OCI-LY1 (cell line): Measurements from ENCODE around the gene HS1BP3.

ENCODE experiments used
- H2AFZ ChIP-seq: fragments of 200-600 bp; sonication (generic), shearing (Covaris generic); 2 replicates; pipeline ENCODE4 v1.6.0; 2014; ENCODE audit warnings: antibody characterized with exemption, mild to moderate bottlenecking, low read length
- H3F3A ChIP-seq: fragments of 200-600 bp; sonication (generic), shearing (Covaris generic); 2 replicates; pipeline ENCODE4 v1.6.0; 2014; ENCODE audit warnings: mild to moderate bottlenecking, antibody characterized with exemption, low read length, moderate library complexity; ENCODE audit not compliant: insufficient read depth
- H3K27ac ChIP-seq: fragments of 200-600 bp; sonication (generic); 2 replicates; pipeline ENCODE4 v1.5.1; 2014; ENCODE audit warnings: low read length, mixed run types, mild to moderate bottlenecking, low read depth; ENCODE audit not compliant: poor library complexity, severe bottlenecking
- H3K27me3 ChIP-seq: fragments of 200-600 bp; sonication (generic); 2 replicates; pipeline ENCODE4 v1.6.0; 2014; ENCODE audit warnings: antibody characterized with exemption, mild to moderate bottlenecking, low read length, moderate library complexity; ENCODE audit not compliant: insufficient read depth
- H3K36me3 ChIP-seq: fragments of 200-600 bp; sonication (generic); 2 replicates; pipeline ENCODE4 v1.6.1; 2014; ENCODE audit warnings: mild to moderate bottlenecking, antibody characterized with exemption, low read length, moderate library complexity, mixed read lengths; ENCODE audit not compliant: insufficient read depth
- H3K4me1 ChIP-seq: fragments of 200-600 bp; sonication (generic); 2 replicates; pipeline ENCODE4 v1.5.1; 2014; ENCODE audit warnings: mild to moderate bottlenecking, low read length, moderate library complexity; ENCODE audit not compliant: insufficient read depth, severe bottlenecking
- H3K4me2 ChIP-seq: fragments of 200-600 bp; sonication (generic), shearing (Covaris generic); 2 replicates; pipeline ENCODE4 v1.6.1; 2014; ENCODE audit warnings: low read length
- H3K4me3 ChIP-seq: fragments of 200-600 bp; sonication (generic); 2 replicates; pipeline ENCODE4 v1.5.1; 2014; ENCODE audit warnings: low read length, low read depth, mild to moderate bottlenecking, mixed read lengths; ENCODE audit not compliant: poor library complexity, severe bottlenecking
- H3K79me2 ChIP-seq: fragments of 200-600 bp; shearing (Covaris generic); 2 replicates; pipeline ENCODE4 v1.6.1; 2016; ENCODE audit warnings: mixed run types, low read length, mixed read lengths; ENCODE audit not compliant: insufficient read depth
- H3K9ac ChIP-seq: fragments of 200-600 bp; sonication (generic), shearing (Covaris generic); 2 replicates; pipeline ENCODE4 v1.6.1; 2014; ENCODE audit warnings: mild to moderate bottlenecking, low read length, mixed read lengths
- H3K9me2 ChIP-seq: fragments of 200-600 bp; sonication (generic), shearing (Covaris generic); 2 replicates; pipeline ENCODE4 v1.6.1; 2014; ENCODE audit warnings: low read depth, mild to moderate bottlenecking, low read length, mixed read lengths
- H3K9me3 ChIP-seq: fragments of 200-600 bp; shearing (Covaris generic); 2 replicates; pipeline ENCODE4 v1.6.1; 2014; ENCODE audit warnings: low read length, mixed read lengths
- H4K20me1 ChIP-seq: fragments of 200-600 bp; sonication (generic), shearing (Covaris generic); 2 replicates; pipeline ENCODE4 v1.6.0; 2016; ENCODE audit warnings: mild to moderate bottlenecking, low read length; ENCODE audit not compliant: insufficient read depth
- EZH2 ChIP-seq: fragments of 200-600 bp; sonication (generic), shearing (Covaris generic); IDR thresholded peaks from 2 replicates; pipeline ENCODE4 v1.8.0; 2017; ENCODE audit warnings: borderline replicate concordance, mixed run types, mild to moderate bottlenecking, antibody characterized with exemption, low read length, moderate library complexity, mixed read lengths
- TF ChIP-seq, protein P1 (sequence below): fragments of 200-600 bp; sonication (generic), shearing (Covaris generic); IDR thresholded peaks from 2 replicates; pipeline ENCODE4 v1.5.1; 2017; ENCODE audit warnings: mild to moderate bottlenecking, antibody characterized with exemption, low read length, moderate library complexity, mixed read lengths

HS1BP3 gene

DNA sequence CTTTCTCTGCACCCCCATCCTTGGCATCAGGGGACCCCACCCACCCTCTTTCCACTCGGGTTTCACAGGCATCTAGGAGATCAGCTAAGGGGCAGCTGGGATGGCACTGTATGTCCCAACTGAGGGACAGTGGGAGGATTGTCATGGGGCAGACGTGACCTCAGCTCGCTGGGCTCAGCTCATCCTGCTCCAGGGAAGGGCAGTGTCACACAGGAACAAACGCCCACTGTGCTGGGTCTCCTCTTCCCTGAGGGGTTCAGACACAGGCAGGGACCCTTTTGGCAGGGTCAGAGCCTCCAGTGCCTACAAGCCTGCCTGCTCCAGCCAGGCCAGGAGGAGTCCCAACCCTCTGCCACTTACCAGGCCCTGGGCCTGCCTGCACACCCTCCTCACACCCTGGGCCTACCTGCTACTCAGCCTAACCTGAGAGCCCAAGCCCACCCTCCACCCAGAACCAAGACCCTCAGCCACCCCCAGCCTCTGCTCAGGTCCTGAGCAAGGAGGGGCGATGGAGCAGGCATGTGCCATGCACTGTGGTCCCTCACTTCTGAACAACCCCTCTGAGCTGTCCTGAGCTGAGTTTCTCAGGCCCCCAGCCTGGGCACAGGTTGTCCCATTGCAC lies 68.2 kb downstream of the HS1BP3 start:
- H3F3A ChIP-seq, result no peaks in the 10 kb centered on the region
- TF ChIP-seq, protein P1, sequence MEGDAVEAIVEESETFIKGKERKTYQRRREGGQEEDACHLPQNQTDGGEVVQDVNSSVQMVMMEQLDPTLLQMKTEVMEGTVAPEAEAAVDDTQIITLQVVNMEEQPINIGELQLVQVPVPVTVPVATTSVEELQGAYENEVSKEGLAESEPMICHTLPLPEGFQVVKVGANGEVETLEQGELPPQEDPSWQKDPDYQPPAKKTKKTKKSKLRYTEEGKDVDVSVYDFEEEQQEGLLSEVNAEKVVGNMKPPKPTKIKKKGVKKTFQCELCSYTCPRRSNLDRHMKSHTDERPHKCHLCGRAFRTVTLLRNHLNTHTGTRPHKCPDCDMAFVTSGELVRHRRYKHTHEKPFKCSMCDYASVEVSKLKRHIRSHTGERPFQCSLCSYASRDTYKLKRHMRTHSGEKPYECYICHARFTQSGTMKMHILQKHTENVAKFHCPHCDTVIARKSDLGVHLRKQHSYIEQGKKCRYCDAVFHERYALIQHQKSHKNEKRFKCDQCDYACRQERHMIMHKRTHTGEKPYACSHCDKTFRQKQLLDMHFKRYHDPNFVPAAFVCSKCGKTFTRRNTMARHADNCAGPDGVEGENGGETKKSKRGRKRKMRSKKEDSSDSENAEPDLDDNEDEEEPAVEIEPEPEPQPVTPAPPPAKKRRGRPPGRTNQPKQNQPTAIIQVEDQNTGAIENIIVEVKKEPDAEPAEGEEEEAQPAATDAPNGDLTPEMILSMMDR, result no peak
- TF ChIP-seq EZH2, result no peak
- H3K79me2 ChIP-seq, result no peaks in the 10 kb centered on the region
- H3K4me3 ChIP-seq, result no peak overlapping the region
- H3K36me3 ChIP-seq, result no peaks in the 10 kb centered on the region
- H3K27me3 ChIP-seq, result peaks cover 4% of the 10 kb centered on the region
- H4K20me1 ChIP-seq, result no peaks in the 10 kb centered on the region
- no peaks in the 10 kb centered on the region for H3K9me2 ChIP-seq
- H3K9me3 ChIP-seq, result no peaks in the 10 kb centered on the region
- H3K4me1 ChIP-seq, result no peaks in the 10 kb centered on the region
- no peak overlapping the region for H2AFZ ChIP-seq
- no peak overlapping the region for H3K9ac ChIP-seq
- H3K4me2 ChIP-seq, result no peak overlapping the region
- no peak overlapping the region for H3K27ac ChIP-seq

DNA sequence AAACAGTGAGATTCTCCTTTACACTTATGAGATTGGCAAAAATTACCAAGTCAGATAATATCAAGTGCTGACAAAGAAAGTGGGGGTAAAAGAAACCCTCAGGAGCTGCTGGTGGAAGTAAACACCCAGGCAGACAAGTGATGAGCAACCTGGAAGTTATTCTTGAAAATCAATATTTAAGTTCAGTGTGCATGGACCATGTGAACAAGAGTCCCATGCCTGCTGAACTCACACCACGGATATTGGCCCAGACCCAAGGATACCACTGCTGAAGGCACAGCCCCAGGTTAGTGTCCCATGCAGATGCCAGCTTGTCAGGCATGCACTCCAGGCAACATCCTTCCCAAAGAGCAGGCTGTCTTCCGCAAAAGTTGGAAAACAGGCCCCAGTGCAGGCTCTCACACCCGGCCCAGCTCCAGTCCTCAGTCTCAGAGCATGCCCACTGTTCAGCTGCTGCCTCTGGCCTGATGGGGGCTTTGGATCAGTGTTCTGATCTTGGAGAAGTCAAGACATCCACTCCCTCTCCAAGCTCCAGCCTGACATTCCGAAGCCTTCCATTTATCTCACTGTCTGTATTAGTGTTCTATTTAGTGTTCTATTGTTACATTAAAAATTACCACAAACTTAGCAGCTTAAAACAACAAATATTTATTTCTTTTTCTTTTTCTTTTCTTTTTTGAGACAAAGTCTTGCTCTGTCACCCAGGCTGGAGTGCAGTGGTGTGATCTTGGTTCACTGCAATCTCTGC lies 70.0 kb downstream of the HS1BP3 start:
- Histone ChIP-seq H3K4me2 (no peak overlapping the region), H3F3A (no peaks in the 10 kb centered on the region), H4K20me1 (no peaks in the 10 kb centered on the region), H2AFZ (no peak overlapping the region), H3K4me1 (no peaks in the 10 kb centered on the region), H3K4me3 (no peak overlapping the region), H3K27ac (no peak overlapping the region), H3K9me2 (no peaks in the 10 kb centered on the region), H3K36me3 (no peaks in the 10 kb centered on the region), H3K79me2 (no peaks in the 10 kb centered on the region), H3K9me3 (no peaks in the 10 kb centered on the region), H3K27me3 (no peaks in the 10 kb centered on the region; the same call in none of the 2 replicates), H3K9ac (no peak overlapping the region)
- TF ChIP-seq EZH2, result no peak
- TF ChIP-seq, protein P1, result no peak

DNA sequence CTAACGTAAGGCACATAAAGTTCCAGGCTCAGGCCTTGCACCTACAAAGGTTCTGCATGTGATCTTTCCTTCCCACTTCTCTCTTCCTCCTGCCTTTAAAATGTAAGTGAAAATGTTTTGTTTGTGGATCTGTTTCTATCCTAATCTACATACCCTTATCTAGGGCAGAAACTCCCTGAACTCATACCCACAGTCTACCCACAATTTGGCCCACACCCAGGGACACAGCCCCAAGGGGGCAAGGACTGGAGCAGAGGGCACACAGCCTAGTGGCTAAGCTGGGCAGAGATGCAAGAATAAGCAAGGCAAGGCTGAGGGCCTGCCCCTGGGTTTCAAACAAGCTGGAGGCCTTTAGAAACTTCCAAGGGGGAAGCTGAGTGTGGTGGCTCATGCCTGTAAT lies 71.0 kb downstream of the HS1BP3 start:
- Histone ChIP-seq H3K9ac (no peak overlapping the region), H3K4me2 (no peak overlapping the region), H3K4me3 (no peak overlapping the region), H3F3A (no peaks in the 10 kb centered on the region), H4K20me1 (no peaks in the 10 kb centered on the region), H3K27me3 (no peaks in the 10 kb centered on the region; the same call in 1 of the 2 replicates), H3K9me2 (no peaks in the 10 kb centered on the region), H3K4me1 (no peaks in the 10 kb centered on the region), H2AFZ (no peak overlapping the region), H3K36me3 (no peaks in the 10 kb centered on the region), H3K79me2 (no peaks in the 10 kb centered on the region), H3K27ac (no peak overlapping the region), H3K9me3 (no peaks in the 10 kb centered on the region)
- TF ChIP-seq, protein P1, result no peak
- TF ChIP-seq EZH2, result no peak
